Trophoblast cell (in vitro differentiated cells and primary cell): ENCODE data around the gene ACVR2A.

ENCODE experiments used
- DNase-seq, 2 donors: peaks; one replicate each; pipeline ENCODE4 v3.0.0-alpha.2; 2016
- H2AFZ ChIP-seq: 2 replicates; pipeline ENCODE4 v1.6.1; 2013; ENCODE audit warnings: low read length, moderate library complexity, mild to moderate bottlenecking; ENCODE audit not compliant: insufficient read depth, poor library complexity
- H2AK5ac ChIP-seq: 2 replicates; pipeline ENCODE4 v1.6.1; 2013; ENCODE audit warnings: mild to moderate bottlenecking, low read length
- H2BK120ac ChIP-seq: 2 replicates; pipeline ENCODE4 v1.6.1; 2013; ENCODE audit warnings: low read length, mild to moderate bottlenecking, moderate library complexity; ENCODE audit not compliant: insufficient read depth, poor library complexity
- H2BK12ac ChIP-seq: 2 replicates; pipeline ENCODE4 v1.6.1; 2013; ENCODE audit warnings: mild to moderate bottlenecking, low read length, moderate library complexity
- H2BK5ac ChIP-seq: 2 replicates; pipeline ENCODE4 v1.6.1; 2013; ENCODE audit warnings: low read length, low read depth, moderate library complexity, mild to moderate bottlenecking; ENCODE audit not compliant: poor library complexity
- H3K14ac ChIP-seq: 2 replicates; pipeline ENCODE4 v1.6.1; 2013; ENCODE audit warnings: mild to moderate bottlenecking, low read length
- H3K18ac ChIP-seq: 2 replicates; pipeline ENCODE4 v1.6.1; 2013; ENCODE audit warnings: mild to moderate bottlenecking, low read length
- H3K23ac ChIP-seq: 2 replicates; pipeline ENCODE4 v1.6.1; 2013; ENCODE audit warnings: low read length
- H3K27ac ChIP-seq: 2 replicates; pipeline ENCODE4 v1.5.1; 2013; ENCODE audit warnings: low read depth, mild to moderate bottlenecking, inconsistent platforms, low read length, moderate library complexity
- H3K27me3 ChIP-seq: 2 replicates; pipeline ENCODE4 v1.6.1; 2013; ENCODE audit warnings: inconsistent platforms, mild to moderate bottlenecking, low read length, moderate library complexity; ENCODE audit not compliant: insufficient read depth
- H3K36me3 ChIP-seq, 2 experiments: 1 replicate in 1 of 2; 2 replicates in 1 of 2; pipeline ENCODE4 v1.6.1; 2013; ENCODE audit warnings: low read length in 2 of 2, mild to moderate bottlenecking in 2 of 2, moderate library complexity in 1 of 2; ENCODE audit not compliant: insufficient read depth in 2 of 2, control insufficient read depth in 1 of 2
- H3K4ac ChIP-seq: 2 replicates; pipeline ENCODE4 v1.6.1; 2013; ENCODE audit warnings: low read depth, mild to moderate bottlenecking, low read length, moderate library complexity
- H3K4me1 ChIP-seq, 2 experiments: 1 replicate in 1 of 2; 2 replicates in 1 of 2; pipeline ENCODE4 v1.6.1; 2013; ENCODE audit warnings: low read length in 2 of 2, mild to moderate bottlenecking in 2 of 2, moderate library complexity in 1 of 2; ENCODE audit not compliant: insufficient read depth in 2 of 2, control insufficient read depth in 1 of 2
- H3K4me2 ChIP-seq: 2 replicates; pipeline ENCODE4 v1.6.1; 2013; ENCODE audit warnings: inconsistent platforms, mild to moderate bottlenecking, low read length, moderate library complexity
- H3K4me3 ChIP-seq: 2 replicates; pipeline ENCODE4 v1.5.1; 2013; ENCODE audit warnings: mild to moderate bottlenecking, low read depth, low read length, inconsistent platforms
- H3K79me1 ChIP-seq: one replicate; pipeline ENCODE4 v1.6.1; 2013; ENCODE audit warnings: low read length
- H3K79me2 ChIP-seq: 2 replicates; pipeline ENCODE4 v1.6.1; 2013; ENCODE audit warnings: low read length, mild to moderate bottlenecking; ENCODE audit not compliant: control insufficient read depth, insufficient read depth, poor library complexity
- H3K9ac ChIP-seq: 2 replicates; pipeline ENCODE4 v1.6.1; 2013; ENCODE audit warnings: mild to moderate bottlenecking, low read length
- H3K9me3 ChIP-seq: 2 replicates; pipeline ENCODE4 v1.6.1; 2013; ENCODE audit warnings: low read depth, mild to moderate bottlenecking, control low read depth, inconsistent platforms, low read length; ENCODE audit not compliant: insufficient read depth
- H4K12ac ChIP-seq: 2 replicates; pipeline ENCODE4 v1.6.1; 2013; ENCODE audit warnings: low read depth, mild to moderate bottlenecking, low read length, moderate library complexity
- H4K8ac ChIP-seq: 2 replicates; pipeline ENCODE4 v1.6.1; 2013; ENCODE audit warnings: low read depth, mild to moderate bottlenecking, low read length, moderate library complexity
- H4K91ac ChIP-seq: one replicate; pipeline ENCODE4 v1.6.1; 2013; ENCODE audit warnings: low read depth, mild to moderate bottlenecking, low read length, moderate library complexity
- WGBS: extraction: QIAGEN DNeasy Blood & Tissue Kit; methylation state at CpG from one replicate; pipeline ENCODE4 v1.1.7; 2013; ENCODE audit warnings: missing lambda C conversion rate; ENCODE audit not compliant: insufficient read length, insufficient coverage; ENCODE audit errors: extremely low coverage; 5-methylcytosine and 5-hydroxymethylcytosine counted together

Gene ACVR2A

DNA sequence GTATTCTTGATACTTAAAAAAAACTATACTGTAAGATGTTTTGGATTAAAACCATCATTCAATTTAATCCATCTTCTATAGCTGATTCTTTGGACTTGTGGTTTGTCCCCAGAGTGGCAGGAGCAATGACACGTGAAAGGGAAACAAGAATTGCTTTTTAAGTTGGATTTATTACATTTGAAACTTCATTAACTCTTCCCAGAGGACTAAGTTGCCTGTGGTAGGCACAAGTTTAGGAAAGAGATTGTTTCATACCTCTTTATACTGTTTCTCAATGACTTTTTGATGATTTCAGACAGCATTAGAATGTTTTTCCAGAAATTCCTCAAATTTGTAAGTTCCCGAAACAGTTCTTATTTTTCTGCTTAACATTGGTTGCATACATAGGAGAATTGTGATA, 41.3 kb downstream of the ACVR2A start:
- Histone ChIP-seq H3K79me2 (no peaks in the 10 kb centered on the region), H2AFZ (no peak overlapping the region), H2BK12ac (no peak overlapping the region), H4K91ac (no peak overlapping the region), H3K4me3 (no peak overlapping the region), H3K4me2 (no peak overlapping the region), H2BK5ac (no peak overlapping the region), H3K18ac (no peak overlapping the region), H3K4ac (no peak overlapping the region), H2AK5ac (no peak overlapping the region), H3K4me1 (no peaks in the 10 kb centered on the region), H2BK120ac (no peak overlapping the region), H4K12ac (no peak overlapping the region), H3K27me3 (no peaks in the 10 kb centered on the region), H3K36me3 (no peaks in the 10 kb centered on the region), H3K23ac (no peak overlapping the region), H4K8ac (no peak overlapping the region), H3K14ac (no peak overlapping the region), H3K79me1 (no peaks in the 10 kb centered on the region), H3K9me3 (no peaks in the 10 kb centered on the region), H3K9ac (no peak overlapping the region), H3K27ac (no peak overlapping the region)
- no CpG with 5 or more reads among the region's 2 CpGs for WGBS
- no peak for DNase-seq

- H2AK5ac ChIP-seq = no peak overlapping the region
- no peaks in the 10 kb centered on the region for H3K79me2 ChIP-seq
- H3K9ac ChIP-seq = no peak overlapping the region
- H3K4me1 ChIP-seq = no peaks in the 10 kb centered on the region
- no peaks in the 10 kb centered on the region for H3K79me1 ChIP-seq
- H3K14ac ChIP-seq = no peak overlapping the region
- no peak overlapping the region for H4K91ac ChIP-seq
- H3K18ac ChIP-seq = no peak overlapping the region
- H3K27ac ChIP-seq = no peak overlapping the region
- H2BK120ac ChIP-seq = no peak overlapping the region
- H3K4me3 ChIP-seq = no peak overlapping the region
- H4K12ac ChIP-seq = no peak overlapping the region
- WGBS = no CpG with 5 or more reads among the region's 3 CpGs
- H4K8ac ChIP-seq = no peak overlapping the region
- H3K23ac ChIP-seq = no peak overlapping the region
- H2BK5ac ChIP-seq = no peak overlapping the region
- DNase-seq = no peak
- no peak overlapping the region for H3K4ac ChIP-seq
- H2AFZ ChIP-seq = no peak overlapping the region
- H3K36me3 ChIP-seq = no peaks in the 10 kb centered on the region
- H3K27me3 ChIP-seq = no peaks in the 10 kb centered on the region
- no peak overlapping the region for H2BK12ac ChIP-seq
- H3K4me2 ChIP-seq = no peak overlapping the region
- no peaks in the 10 kb centered on the region for H3K9me3 ChIP-seq
Measured at GRCh38 chr2:147888680-147889079, 43.9 kb downstream of the ACVR2A start.

- H2AFZ ChIP-seq = no peak overlapping the region
- no peak overlapping the region for H3K18ac ChIP-seq
- no peak overlapping the region for H4K8ac ChIP-seq
- no peak overlapping the region for H2AK5ac ChIP-seq
- peak in 1 of 2 donors; percentile 70 for DNase-seq
- no peak overlapping the region for H3K9ac ChIP-seq
- H3K4me3 ChIP-seq = no peak overlapping the region
- no peaks in the 10 kb centered on the region for H3K79me1 ChIP-seq
- H3K14ac ChIP-seq = no peak overlapping the region
- no peak overlapping the region for H3K23ac ChIP-seq
- H3K36me3 ChIP-seq = peaks cover 0 to 2% of the 10 kb centered on the region in 2 experiments
- no peak overlapping the region for H3K4me2 ChIP-seq
- H2BK120ac ChIP-seq = no peak overlapping the region
- H3K9me3 ChIP-seq = no peaks in the 10 kb centered on the region
- H3K79me2 ChIP-seq = no peaks in the 10 kb centered on the region
- H3K4me1 ChIP-seq = no peaks in the 10 kb centered on the region
- no peak overlapping the region for H3K27ac ChIP-seq
- H2BK5ac ChIP-seq = no peak overlapping the region
- H4K12ac ChIP-seq = no peak overlapping the region
- H4K91ac ChIP-seq = no peak overlapping the region
- H2BK12ac ChIP-seq = no peak overlapping the region
- WGBS = no CpG with 5 or more reads among the region's 4 CpGs
- no peaks in the 10 kb centered on the region for H3K27me3 ChIP-seq
- no peak overlapping the region for H3K4ac ChIP-seq
Measured at GRCh38 chr2:147904051-147904450, 59.2 kb downstream of the ACVR2A start.

GRCh38 chr2:147909178-147909577, 64.3 kb downstream of the ACVR2A start:
- Histone ChIP-seq H3K27ac (no peak overlapping the region), H3K23ac (no peak overlapping the region), H4K8ac (no peak overlapping the region), H2BK12ac (no peak overlapping the region), H2BK5ac (no peak overlapping the region), H3K9ac (no peak overlapping the region), H3K27me3 (no peaks in the 10 kb centered on the region), H3K4me2 (no peak overlapping the region), H2AK5ac (no peak overlapping the region), H3K4me1 (no peaks in the 10 kb centered on the region), H3K4me3 (no peak overlapping the region), H4K91ac (no peak overlapping the region), H3K79me2 (no peaks in the 10 kb centered on the region), H2AFZ (no peak overlapping the region), H3K18ac (no peak overlapping the region), H3K36me3 (peaks cover 0 to 2% of the 10 kb centered on the region in 2 experiments), H3K4ac (no peak overlapping the region), H2BK120ac (no peak overlapping the region), H3K79me1 (no peaks in the 10 kb centered on the region), H3K14ac (no peak overlapping the region), H3K9me3 (no peaks in the 10 kb centered on the region), H4K12ac (no peak overlapping the region)
- WGBS = no CpG with 5 or more reads among the region's 2 CpGs
- DNase-seq = no peak
